ENCODE data around the gene CR1L.
"Not testable (repeated sequence)": the region's sequence is repeated elsewhere in the genome, so short reads cannot be mapped to it uniquely, and the experiment has no call there.

The CR1L gene

DNA sequence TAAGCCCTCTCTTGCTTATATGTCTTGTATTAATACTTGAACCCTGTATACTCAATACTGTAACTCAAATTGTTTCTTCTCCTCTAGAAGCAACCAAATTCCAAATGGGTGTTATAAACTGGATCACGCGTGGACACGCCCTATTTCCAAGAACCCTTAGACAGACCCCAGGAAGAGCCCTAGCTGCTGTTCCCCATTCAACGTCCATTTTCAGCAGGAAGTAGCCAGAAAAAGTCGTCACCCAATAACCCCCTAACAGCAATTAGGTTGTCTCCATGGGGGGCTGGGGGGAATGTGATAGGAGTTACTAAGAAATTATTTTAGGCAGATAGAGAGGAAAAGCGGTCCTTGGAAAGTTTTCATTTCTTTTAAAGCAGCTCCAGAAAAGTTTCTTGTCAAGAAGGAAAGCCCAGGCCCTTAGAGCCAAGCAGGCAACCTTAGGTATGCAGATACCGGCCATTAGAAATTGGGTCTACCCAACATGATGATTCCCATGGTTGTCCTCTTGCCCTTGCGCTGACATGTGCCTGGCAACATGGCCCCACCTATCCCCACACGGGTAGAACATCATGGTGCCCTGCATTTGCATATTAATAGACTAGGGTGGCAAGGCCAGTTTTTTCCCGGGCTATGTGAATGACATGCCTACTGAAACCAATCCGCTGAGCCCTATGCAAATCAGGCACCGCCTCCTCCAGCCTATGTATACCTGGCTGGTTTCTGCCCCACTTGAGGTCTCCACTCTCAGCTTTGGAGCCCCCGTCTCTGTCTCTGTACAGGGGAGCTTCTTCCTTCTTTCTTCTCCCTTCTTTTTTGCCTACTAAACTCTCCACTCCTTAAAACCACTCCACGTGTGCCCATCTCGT is 102.9 kb downstream of the CR1L start:
- no peak for DNase-seq

DNA sequence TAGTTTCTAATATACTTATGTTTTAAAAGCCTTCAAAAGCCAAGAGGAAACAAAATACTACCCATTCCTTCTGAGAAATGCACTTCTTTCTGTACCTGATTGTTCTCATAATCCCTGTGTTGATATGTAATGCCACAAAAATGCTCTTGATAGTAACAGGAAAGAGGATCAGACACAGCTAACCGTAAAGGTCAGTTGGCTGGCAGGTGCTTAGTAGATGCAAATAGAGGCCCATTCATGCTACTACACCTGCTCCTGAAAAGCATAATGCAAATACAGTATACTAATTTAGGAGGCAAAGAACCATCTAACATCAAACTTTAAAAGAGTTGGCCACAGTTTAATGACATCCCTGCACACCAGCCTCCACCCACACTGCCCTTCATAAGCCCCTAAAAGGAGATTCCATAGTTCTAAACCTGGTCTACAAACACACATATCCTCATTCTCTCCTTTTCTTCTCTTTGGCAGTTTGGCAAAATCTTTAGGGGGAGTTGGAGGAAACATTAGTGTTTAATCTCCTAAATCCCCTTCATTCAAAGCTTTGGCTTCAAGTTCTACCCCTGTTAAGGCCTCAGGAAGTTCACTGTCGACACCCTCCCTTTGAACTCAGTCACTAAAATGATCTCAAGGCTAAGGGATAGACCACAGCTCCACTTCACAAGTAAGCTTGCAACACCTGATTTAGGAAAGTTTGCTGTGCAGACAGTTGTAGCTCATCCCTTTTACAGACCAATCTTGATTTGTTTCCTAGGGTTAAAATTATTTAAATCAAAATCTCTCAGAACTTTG is 104.0 kb downstream of the CR1L start:
- DNase-seq = peak; percentile 23

DNA sequence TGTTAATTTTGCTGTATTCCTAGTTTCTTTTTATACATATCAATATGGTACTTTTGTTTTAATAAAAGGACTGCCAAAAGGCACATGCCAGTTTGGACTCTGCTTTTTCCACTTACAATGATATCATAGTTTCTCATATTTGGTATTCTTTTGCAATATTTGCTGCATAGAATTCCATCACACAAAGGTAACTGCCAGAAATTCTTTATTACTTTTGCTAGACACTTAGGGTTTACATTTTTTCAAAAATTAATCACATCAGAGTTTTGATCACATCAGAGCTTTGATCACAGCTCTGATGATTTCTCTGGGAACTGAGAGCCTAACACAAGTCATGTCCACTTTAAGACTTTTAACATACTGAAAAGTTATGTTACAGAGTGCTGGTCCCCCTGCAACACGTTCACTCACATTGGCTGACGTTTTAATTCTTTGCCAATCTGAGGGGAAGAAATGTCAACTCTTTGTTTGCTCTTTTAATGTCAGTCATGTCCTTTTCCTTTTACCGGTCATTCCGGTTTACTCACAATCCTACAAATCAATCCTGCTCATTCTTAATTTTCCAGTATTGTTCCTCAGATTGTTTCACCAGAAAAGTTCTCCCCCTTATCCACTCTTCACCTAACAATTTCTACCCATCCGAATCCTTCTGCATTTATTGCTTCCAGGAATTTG is 105.8 kb downstream of the CR1L start:
- DNase-seq = no peak

DNA sequence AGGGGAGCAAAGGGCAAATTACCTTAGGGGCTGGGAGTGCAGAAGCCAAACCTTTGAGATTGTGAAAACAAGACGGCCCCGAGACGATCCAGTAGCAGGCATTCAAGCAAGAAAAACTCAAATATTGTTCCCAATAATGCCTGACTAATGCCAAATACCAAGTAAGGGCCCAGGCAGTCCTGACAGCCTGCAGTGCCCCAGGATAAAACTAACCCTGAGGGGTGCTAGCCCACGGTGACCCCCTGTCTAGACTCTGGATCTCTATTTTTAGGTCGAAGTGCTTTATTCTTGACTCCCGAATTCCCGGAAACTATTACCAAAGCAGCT is 106.5 kb downstream of the CR1L start:
- DNase-seq = not testable (repeated sequence)

DNA sequence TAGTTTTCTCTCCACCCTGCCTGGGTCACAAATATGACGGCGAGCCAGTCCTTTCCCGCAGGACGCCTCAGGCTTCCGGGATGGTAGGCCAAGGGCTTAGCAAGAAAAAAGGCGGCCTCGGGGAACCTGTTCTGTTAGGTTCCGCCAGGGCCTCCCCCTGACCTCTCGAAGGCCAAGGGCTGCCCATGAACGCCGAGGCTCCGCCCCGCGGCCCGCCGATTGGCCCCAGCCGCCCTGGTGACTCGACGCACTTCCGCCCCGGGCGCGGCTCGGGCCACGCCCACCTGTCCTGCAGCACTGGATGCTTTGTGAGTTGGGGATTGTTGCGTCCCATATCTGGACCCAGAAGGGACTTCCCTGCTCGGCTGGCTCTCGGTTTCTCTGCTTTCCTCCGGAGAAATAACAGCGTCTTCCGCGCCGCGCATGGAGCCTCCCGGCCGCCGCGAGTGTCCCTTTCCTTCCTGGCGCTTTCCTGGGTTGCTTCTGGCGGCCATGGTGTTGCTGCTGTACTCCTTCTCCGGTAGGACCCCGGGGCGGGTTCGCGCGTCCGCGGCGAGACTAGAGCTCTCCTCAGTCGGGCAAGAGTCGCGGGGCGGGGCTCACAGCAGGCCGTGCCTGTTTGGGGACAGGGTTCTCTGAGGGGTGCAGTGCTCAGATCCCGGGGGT is 107.0 kb downstream of the CR1L start, which contains the start of gene CD46:
Gene CD46, plus strand, starts transcription at position 265 of the 666 bp plus-strand sequence. Its CDS starts 159 bp downstream, at position 424.
- peak; percentile 96 for DNase-seq

DNA sequence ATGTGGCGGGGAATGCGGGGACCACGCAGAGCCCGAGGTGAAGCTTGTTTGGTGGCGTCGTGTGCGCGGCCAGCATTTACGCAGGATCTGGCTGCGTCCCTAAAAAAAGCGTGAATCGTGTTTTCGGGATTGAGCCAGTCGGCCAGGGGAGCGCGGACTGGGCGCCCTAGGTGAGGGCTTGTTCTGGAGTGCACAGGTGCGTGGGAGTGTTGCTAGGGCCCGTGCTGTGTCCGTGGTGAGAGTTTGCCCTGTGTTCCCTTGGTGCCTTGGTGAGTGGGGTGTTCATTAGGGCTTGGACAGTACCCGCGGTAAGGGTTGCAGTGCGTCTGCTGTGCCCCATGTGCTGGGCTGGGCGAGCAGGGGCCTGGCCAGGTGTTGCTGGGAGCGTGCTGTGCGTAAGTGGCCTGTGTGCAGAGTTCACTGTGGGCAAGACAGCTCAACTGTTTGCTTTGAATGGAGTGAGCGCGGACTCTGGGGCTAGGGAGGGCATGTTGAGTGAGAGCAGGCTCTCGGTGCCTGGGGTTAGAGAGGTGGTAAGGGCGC is 107.6 kb downstream of the CR1L start:
- peak; percentile 17 for DNase-seq

DNA sequence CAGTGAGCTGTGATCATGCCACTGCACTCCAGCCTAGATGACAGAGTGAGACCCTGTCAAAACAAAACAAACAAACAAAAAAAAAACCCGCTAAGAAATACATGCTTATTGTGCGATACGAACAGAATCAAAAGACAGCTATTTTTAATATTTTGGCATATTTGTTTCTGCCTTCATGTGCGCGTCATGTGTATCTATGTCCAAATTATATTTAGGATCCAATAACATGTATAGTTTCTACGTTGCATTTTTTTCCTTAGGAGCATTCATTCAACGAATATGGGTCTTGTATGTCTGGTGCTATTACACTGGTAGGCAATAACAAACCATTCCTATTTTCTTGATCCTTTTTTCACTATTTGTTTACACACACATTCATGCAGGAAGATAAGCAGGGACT is 108.7 kb downstream of the CR1L start:
- DNase-seq = no peak

DNA sequence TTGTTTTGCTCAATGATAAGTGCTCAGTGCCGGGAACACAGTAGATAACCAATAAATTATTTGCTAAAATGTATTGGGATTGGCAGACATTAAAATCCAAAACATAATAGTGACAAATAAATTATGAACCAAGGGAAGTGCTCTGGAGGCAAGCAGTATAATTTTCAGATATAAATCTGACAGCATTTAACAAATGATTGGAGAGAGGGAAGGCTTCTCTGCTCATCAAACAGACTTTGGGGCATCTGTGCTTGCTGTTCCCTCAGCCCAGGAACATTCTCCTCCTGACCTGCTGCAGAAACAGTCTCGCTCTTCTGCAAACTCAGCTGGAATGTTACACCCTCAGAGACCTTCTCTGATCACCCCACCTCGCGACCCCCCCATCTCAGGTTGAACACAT is 109.1 kb downstream of the CR1L start:
- DNase-seq = no peak

DNA sequence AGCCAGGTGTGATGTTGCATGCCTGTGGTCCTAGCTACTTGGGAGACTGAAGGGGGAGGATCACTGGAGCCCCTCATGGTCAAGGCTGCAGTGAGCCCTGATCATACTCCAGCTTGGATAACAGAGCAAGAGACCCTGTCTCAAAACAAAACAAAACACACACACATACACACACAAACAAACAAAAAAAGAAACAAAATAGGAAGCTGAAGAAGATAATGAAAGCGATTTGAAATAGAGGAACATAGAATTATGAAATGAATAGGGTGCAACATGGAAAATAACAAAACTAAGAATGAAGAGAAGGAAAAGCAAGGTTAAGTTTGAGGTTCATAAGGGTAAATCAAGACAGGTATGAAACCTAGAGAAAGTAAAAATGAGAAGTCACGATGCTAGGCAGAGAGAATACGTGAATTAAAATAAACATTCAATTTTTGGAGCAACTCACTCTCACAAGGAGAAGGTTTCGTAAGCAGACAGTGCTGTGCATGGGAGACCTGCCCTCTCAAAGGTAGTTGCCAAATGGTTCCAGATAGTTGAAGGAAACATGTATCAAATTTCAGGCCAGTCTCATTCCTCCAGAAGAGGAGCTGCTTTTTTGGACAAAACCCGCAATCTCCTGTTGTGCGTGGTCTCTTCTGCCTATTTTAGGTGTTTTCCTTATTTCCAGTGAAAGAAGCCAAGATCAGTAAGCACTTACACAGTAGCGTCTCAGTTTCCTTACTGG is 110.2 kb downstream of the CR1L start:
- no peak for DNase-seq

DNA sequence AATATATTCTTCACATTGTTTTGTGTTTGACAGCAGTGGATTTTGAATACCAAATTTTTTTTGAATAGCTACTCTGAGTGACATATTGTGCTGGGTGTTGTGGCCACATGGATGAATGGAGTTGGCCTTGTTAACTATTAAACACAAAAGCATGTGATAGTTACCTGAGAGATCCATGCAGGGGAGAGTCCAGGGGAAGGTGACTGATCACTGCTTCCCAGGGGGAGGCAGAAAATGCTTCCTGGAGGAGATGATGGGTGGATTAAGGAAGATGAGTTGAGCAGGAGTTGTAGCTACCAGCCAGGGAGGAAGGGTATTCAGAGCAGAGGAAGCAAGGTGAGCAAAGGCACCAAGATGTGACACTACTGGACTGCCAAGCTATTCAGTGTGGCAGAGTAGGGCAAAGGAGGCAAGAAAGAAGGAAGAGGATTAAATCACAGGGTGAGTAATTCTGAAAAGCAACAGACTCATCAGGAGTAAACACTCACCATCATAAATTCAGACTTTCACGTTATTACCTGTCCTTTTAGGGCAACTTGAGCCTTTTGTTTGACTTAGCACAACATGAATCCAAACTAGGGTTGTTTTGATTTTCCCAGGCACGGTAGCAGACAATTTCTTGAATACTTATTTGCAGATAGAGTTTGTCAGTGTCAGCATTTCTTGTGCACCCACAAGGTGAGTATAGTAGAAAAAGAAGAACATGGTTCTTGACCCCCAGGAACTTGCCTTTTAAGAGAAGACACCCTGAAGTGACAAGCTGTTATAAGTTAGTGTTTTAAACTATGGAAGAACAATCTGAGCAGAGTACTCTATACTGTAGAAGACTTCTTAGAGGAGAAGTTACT is 111.1 kb downstream of the CR1L start:
- no peak for DNase-seq

DNA sequence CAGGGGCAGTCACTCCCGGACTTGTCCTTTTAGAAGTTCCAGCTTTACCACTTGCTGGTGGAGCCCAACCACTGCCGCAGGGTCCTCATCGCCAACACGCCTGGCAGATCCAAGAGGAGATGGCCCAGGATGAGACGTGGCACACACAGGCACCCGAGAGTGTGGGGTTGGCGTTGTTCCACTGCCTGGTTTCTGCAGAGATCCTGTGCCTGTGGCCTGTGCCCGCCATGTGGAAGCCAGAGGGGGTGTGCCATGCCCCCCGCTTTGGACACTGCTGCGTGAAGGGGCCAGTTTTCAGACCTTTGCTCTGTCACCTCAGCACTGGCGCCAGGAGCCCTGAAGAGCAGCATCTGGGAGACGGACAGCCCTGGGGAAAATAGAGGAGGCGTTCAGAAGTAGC is 117.7 kb downstream of the CR1L start:
- no peak for DNase-seq

DNA sequence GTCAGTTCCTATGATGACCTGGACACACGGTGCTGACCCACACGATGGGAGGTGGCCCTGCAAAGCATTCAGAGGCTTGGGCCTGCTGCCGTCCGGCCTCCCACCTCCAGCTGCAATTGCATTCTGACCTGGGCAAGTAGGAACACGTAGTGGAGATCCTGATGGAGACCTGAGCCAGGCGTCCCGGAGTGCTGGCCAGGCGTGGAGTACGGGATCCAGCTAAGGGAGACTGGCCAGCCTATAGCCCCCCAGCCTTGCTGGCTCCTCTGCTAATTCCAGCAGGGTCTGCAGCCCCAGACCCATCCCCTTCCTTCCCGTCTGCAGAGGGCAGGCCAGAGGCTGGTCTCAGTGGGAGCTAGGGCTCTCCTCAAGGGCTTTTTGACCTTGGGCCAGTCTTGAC is 118.2 kb downstream of the CR1L start:
- DNase-seq = no peak

DNA sequence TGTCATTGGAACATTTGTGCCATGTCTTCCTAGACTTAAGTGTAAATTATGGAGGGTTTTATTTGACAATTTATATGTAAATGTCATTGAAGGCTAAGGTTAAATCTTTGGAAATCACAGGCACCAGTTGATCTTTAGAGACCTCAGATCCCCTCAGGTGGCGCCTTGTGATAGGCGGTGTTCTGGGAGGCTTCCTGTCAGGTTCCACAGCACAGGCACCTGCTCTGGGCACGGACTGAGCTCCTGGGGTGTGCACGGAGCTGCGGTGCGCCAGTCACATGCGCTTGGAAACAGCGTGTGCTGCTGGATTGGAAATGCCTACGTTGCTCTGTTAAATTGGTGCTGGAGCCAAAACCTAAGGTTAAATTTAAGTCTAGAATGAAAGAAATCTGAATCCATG is 119.0 kb downstream of the CR1L start:
- no peak for DNase-seq

DNA sequence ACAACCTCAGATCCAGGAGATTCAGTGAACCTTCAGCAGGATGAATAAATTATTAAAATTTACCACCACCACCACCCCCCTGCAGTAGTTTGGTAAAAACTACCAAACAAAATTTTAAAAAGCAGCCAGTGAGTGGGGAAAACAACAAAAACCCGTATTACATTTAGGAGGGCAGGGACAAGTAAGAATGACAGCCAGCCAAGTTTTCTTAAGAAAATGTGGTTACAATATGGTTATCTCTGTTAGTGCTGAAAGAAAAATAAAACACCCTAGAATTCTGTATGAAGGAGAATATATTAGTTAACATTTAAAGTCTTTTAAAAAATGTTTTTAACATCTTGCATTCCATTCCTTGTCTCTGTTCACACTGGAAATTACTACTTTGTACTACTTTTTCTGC is 121.6 kb downstream of the CR1L start:
- no peak for DNase-seq

DNA sequence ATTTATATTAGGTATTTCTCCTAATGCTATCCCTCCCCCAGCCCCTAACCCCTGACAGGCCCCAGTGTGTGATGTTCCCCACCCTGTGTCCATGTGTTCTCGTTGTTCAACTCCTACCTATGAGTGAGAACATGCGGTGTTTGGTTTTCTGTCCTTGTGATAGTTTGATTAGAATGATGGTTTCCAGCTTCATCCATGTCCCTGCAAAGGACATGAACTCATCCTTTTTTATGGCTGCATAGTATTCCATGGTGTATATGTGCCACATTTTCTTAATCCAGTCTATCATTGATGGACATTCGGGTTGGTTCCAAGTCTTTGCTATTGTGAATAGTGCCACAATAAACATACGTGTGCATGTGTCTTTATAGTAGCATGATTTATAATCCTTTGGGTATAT is 125.6 kb downstream of the CR1L start:
- not testable (repeated sequence) for DNase-seq
